GM18951 (cell line): ENCODE data around the gene VCP.

Experiments used
- POLR2A ChIP-seq: IDR thresholded peaks from 4 replicates; pipeline ENCODE4 v1.6.1; 2011; ENCODE audit warnings: mild to moderate bottlenecking; ENCODE audit not compliant: insufficient read length, insufficient read depth; ENCODE audit errors: extremely low read depth
- in situ Hi-C: fragments of 300-500 bp; cut with MboI; formaldehyde crosslinking; loops from one replicate; pipeline ENCODE4 v1.12.0; 2022; ENCODE audit warnings: low sequenced_read_pairs, mixed read lengths, inconsistent platforms; ENCODE audit not compliant: unreplicated experiment

VCP gene

DNA sequence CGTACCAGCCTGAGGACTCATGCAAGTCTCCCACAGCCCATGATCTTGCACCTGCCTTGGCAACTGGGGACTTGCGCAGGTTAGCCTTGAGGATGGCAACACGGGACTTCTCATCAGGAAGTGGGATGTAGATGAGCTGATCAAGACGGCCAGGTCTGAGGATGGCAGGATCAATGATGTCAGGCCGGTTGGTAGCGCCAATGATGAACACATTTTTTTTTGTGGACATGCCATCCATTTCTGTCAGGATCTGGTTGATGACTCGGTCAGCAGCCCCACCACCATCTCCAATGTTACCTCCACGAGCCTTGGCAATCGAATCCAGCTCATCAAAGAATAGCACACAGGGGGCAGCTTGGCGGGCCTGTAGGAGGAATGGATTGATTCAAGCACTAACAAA is 13.0 kb downstream of the VCP start:
- in situ Hi-C loops, result no loop called here
- TF ChIP-seq POLR2A, result no peak

DNA sequence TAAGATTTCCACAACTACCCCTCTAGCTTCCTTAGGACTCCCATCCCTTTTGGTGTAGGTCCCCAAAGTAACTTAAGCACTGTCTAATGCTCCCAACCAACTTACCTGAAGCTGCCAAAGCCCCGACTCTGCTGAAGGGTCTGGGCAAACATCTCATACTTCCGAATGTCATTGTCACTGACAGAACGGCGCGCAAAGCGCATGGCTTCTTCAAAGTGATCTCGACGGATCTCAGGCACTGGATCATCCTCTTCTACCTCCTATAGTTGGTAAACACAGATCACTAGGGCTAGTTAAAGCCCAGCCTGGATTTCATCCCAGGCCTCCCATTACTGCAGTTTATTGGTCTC is 15.2 kb downstream of the VCP start:
- TF ChIP-seq POLR2A, result no peak
- in situ Hi-C loops, result no loop called here

DNA sequence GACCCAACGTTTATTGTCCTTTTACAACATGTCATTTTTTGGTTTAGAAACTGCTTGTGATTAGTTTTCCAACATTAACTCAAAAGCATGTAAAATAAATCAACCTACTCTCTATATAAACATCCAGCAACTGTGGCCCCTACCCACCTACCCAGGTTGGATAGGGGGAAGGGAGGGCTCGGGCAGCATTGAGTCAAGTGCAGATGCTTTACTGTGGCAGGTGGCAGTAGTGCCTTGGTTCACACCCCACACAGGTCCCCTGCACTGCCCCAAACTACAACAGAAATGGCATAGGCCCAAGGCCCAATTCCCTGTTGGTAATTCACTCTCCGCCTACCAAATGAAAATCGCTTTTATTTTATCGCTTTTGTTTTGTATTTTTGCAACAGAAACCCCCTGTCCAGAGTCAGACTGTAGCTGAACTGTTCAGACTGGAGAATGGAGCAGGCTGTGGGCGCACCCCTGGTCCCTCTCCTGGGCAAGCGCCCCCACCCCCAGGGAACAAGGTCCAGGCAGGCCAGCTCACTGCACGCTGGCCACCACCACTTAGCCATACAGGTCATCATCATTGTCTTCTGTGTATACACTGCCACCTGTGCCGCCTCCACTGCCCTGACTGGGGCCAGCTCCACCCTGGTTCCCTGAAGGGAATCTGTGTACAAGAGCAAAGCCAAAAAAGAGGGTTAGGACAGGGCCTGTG is 15.7 kb downstream of the VCP start:
- in situ Hi-C loops, result no loop called here
- TF ChIP-seq POLR2A, result no peak

DNA sequence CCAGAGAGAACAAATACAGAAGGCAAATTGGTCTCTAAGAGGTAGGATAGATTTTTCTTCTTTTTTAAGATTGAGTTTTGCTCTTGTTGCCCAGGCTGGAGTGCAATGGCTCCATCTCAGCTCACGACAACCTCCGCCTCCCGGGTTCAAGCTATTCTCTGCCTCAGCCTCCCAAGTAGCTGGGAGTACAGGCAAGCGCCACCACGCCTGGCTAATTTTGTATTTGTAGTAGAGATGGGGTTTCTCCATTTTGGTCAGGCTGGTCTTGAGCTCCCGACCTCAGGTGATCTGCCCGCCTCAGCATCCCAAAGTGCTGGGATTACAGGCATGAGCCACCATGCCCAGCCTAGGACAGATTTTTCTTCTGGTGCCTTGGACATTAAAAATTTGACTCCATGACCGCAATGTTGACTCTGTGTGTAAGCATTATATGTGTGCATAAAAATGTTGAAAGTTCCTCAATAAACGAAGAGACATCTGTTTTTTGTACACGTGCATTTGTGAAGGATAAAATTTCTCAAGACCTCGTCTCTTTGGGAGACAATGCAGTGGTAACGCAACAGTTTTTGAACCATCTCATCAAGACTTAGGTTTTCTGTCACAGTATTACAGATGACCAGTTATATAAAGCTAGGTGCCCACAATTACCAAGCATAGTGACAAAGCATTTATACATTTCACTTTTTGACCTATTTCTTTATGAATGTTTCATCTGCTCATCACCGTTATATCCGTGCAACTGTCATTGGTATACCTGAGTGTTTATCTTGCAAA is 17.4 kb downstream of the VCP start:
- no peak for TF ChIP-seq POLR2A
- in situ Hi-C loops, result no loop called here

DNA sequence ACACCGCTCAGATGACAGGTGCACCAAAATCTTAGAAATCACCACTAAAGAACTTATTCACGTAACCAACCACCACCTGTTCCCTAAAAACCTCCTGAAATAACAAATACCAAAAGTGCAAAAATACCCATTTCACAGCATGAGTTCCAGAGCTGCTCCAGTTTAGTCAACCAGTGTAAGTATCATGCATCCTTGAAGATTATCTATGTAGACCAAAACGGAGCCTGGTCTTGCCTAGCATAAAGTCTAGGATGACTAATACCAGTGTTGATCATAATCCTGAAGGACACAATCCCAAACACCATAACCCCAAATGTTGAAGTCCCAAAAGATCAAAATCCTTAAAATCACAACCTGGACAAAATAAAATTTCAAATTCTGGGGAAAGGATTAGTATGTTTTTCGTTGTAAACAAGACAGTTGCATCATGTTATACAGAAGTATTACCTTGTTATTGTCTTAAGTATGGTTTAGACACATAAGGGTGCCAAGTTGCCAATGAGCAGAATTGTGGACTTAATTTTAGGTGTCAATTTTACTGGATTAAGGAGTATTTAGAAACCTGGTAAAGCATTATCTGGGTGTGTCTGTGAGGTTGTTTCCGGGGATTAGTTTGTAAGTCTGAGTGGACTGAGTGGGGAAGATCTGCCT is 18.1 kb downstream of the VCP start:
- in situ Hi-C loops, result no loop called here
- TF ChIP-seq POLR2A, result no peak

DNA sequence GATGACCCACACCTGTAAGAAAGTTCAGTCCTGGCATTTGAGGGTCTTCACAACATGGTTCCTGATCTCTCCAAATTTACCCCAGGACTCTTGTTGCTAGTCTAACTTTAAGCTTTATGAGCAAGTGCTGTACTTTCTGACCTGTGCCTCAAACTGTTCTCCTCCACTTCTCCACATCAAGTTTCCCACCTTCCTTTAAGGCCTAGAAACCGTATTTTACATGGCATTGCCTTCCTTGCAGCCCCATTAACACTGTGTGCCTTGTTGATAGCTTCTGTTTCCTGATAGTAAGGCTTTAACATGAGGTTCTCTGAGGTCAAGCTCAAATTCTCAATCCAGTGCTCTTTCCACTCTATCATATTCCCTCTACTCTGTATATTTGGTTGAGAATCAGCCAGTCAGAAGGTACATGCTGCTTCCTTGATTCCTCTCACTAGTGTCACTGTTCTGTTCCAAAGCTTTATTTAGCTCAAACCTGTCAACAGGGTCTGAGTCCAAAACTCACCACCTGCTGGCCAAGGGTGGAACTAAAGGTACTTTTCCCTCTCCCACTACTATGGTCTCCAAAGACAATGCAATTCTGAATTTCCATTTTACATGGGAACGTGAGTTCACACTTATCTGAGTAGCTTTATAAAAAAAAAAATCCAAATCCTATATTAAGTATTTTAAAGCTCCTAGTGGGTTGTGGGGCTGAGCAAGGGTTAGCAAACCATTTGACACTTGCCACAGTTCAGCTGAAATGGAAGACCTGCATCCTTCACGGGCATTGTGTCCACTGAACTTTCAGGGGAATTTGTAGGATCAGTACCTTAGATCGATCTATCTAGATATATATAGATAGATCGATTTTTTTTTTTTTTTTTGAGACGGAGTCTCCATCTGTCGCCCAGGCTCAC is 21.1 kb downstream of the VCP start:
- no peak for TF ChIP-seq POLR2A
- in situ Hi-C loops, result no loop called here

DNA sequence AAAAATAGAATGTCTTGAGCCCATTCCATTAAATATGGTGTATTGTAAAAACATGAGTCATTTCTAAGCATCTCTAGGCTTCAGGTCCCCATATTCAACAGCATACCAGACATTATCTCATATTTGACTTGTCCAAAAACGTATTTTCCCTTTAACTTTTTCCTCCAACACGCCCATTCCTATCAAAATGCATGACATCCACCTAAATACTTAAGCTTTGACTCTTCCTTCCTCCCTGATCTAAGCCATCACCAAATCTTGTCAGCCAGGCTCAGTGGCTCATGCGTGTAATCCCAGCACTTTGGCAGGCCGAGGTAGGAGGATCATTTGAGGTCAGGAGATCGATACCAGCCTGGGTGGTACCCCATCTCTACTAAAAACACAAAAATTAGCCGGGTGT is 23.9 kb downstream of the VCP start:
- TF ChIP-seq POLR2A, result no peak
- in situ Hi-C loops, result no loop called here

DNA sequence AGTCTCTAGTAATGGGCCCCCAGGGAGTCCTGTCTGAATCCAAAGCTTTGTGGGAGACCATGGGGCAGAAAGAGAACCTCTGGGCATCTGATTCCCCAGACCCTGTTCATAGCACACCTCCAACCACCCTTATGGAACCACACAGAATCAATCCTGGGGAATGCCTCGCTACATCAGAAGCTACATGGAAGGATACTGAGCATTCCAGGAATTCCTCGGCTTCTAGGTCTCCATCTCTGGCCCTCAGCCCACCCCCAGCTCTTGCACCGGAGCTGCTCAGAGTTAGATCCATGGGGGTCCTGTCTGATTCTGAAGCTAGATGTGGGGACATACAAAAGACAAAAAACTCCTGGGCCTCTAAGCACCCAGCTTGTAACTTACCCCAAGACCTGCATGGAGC is 28.4 kb downstream of the VCP start:
- in situ Hi-C loops, result no loop called here
- no peak for TF ChIP-seq POLR2A

DNA sequence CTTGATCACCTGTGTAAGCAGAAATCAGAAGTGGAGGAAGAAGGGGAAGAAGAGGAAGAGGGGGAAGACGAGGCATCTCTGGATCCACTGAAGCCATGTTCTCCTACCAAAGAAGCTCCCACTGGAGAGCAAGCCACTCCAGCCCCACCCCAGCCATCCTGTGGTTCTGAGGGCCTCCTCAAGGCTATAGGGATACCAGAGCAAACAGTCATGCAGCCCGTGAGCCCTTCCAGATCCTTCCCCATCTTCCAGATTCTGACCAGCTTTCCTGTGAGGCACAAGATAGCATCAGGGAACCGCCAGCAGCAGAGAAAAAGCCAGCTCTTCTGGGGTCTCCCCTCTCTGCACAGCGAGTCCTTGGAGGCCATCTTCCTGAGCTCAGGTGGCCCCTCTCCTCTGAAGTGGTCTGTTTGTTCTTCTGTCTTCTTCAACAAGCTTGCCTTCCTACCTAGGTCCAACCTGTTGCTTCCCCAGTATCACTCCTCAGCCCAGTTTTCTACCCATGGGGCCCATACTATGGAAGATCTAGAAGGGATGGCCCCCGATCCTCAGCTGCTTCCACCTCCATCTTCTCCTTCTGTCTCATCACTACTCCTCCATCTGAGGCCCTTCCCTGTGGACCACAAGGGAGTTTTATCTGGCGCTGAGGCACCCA is 29.4 kb downstream of the VCP start:
- in situ Hi-C loops, result no loop called here
- TF ChIP-seq POLR2A, result no peak

DNA sequence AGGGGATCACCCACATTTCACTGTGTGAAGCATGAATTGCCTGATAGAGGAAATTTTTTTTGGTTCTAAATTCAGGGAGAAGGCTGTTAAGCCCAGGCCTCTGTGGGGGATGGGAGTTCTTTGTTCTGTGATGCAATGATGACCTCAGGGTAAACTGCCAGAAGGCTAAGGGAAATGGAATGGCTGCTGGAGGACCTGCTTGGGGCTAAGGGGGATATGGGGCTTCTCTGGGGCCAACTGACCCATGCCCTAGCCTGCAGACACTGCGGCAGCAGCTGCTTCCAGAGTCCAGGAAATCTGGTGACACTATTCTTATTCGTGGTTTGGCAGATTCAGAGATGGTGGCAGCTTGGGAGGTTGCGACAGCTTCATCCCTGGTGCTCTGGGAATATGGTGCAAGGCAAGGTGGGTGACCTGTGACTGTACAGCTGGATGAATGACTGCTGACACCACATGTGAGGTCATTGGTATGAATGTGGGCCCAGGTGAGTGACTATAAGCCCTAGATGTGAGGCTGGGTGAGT is 30.3 kb downstream of the VCP start:
- no peak for TF ChIP-seq POLR2A
- in situ Hi-C loops, result no loop called here

DNA sequence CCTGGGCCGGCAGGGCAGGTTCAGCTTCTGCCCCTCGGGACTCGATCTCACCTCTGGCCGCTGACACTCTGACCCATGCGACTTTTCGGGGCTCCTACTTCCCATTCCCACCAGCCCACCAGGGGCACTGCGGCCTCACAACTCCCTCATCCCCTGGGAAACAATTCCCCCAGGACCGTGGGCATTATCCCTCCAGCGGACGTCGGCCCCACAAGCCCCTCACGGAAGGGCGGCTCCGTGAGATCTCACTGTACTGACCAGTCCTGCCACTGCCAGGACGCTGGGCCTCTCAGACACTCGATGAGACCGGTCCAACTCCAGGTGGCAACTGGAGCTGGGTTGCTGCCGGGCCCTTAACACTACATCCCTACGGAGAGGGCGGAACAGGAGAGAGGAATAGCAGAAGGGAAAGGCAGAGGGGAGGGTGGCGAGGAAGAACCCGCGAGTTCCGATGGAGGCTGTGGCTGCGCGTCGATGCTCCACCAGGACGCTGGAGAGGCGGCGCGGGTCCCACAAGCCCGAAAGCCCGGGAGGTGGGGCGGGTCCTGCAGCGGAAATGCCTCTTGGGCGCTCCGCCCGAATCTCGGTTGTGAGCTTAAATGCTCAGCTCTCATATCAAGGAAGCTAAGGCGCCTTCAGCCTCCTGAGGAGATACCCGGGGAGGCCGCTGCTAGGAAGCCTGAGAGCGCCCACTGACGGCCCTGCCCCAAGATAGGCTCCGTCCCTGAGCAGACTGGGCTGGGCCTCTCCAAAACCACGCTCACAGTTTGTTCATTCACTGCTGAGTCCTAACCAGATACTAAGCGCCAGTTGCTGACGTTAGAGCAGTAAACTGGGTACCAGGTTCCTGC is 36.3 kb downstream of the VCP start:
- no peak for TF ChIP-seq POLR2A
- in situ Hi-C loops, result no loop called here
